ENCODE results near the gene YIPF2.

The YIPF2 gene

DNA sequence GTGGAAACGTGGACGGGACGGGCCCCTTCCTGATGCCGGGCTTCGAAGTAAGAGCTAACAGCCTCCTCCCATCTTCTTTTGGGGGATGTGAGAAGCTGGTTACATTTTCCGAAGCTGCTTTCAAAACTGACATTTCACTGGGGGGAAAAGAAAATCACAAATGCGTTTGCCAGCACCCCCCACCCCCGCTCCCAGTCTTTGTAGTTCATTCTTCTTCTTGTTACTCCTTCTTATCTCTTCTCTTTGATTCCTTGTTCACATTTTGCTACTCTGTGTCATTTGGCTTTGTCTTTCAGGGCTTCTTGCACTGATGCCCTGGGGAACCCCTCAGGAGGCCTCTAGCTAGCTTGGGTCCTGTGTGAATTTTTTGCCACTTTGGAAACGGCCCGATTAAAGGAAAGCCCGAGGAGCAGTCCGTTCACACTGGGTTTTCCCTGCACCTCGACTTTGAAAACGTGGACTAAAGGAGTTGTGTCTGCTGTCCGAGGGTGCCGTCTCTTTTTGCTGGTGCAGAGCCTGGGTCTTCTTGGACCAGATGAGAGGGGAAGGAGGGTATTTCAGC lies 55.8 kb downstream of the YIPF2 start:
- peak; percentile 40 to 47 for DNase-seq
